Amygdala (tissue), 56 donors: ENCODE data around the gene OR52E5.

Source experiments
- DNase-seq, 56 donors: peaks; one replicate each; lab custom pipeline; 2025; lab: John Stamatoyannopoulos, UW

The OR52E5 gene

GRCh38 chr11:5932671-5933070 is 39.7 kb downstream of the OR52E5 start:
- DNase-seq = no peak

GRCh38 chr11:5933116-5933515 is 40.1 kb downstream of the OR52E5 start:
- DNase-seq = no peak

- DNase-seq = no peak
These were observed 45.0 kb downstream of the OR52E5 start for GRCh38 chr11:5937868-5938602.

- no peak for DNase-seq
These were observed 45.6 kb downstream of the OR52E5 start for GRCh38 chr11:5938603-5938965.

- no peak for DNase-seq
These were observed 47.7 kb downstream of the OR52E5 start for GRCh38 chr11:5940748-5941147.

GRCh38 chr11:5941951-5942350 is 48.9 kb downstream of the OR52E5 start, which contains the start of gene OR56A3:
Gene OR56A3 (plus strand): TSS chr11:5942251. CDS start chr11:5947347, 5,096 bp downstream.
- DNase-seq = no peak
